Fibroblast of skin of left biceps (primary cell): ENCODE measurements around the gene DYDC2.

ENCODE experiments used
- DNase-seq, 2 experiments: peaks; one replicate each; pipeline ENCODE4 v3.0.0-alpha.2; 2013; ENCODE audit warnings: low read depth in 2 of 2

The DYDC2 gene

DNA sequence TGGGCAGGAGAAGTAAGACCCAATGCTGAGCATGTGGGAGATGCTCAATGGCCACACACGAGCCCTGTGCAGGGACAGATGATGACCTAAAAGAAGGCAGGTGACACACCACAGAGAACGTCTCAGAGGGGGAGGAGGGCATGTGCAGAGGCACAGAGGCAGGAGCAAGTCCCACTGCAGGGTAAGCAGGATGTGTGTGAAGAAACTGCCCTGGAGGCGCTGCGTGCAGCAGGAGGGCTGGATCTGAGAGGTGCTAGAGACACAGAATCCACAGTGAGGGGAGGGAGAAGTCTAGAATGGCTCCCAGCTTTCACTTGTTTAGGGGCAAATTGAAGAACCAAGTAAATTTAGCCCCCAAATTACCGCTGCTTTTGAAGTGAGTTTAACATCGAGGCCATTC is 14.9 kb downstream of the DYDC2 start:
- DNase-seq, result no peak

- DNase-seq, result no peak
Observed at GRCh38 chr10:80372675-80373074, 16.1 kb downstream of the DYDC2 start.

- DNase-seq, result no peak
Observed at GRCh38 chr10:80373502-80373901, 16.9 kb downstream of the DYDC2 start.

DNA sequence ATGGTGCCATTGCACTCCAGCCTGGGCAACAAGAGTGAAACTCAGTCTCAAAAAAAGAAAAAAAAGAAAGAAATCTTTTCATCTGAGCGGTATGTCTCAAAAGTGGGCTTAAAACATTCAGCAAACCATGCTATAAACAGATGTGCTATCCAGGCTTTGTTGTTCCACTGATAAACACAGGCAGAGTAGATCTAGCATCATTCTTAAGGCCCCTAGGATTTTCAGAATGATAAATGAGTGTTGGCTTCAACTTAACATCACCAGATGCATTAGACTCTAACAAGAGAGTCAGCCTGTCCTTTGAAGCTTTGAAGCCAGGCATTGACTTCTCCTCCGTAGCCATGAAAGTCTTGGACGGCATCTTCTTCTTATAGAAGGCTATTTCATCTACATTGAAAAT is 23.1 kb downstream of the DYDC2 start:
- no peak for DNase-seq

DNA sequence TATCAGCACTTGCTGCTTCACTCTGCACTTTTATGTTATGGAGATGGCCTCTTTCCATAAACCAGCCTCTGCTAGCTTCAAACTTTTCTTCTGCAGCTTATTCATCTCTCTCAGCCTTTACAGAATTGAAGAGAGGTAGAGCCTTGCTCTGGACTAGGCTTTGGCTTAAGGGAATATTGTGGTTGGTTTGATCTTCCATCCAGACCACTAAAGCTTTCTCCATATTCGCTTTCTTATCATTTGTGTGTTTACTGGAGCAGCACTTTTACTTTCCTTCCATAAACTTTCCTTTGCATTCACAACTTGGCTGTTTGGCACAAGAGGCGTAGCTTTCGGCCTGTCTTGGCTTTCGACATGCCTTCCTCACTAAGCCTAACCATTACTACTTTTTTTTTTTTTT is 23.6 kb downstream of the DYDC2 start:
- DNase-seq, result no peak

DNA sequence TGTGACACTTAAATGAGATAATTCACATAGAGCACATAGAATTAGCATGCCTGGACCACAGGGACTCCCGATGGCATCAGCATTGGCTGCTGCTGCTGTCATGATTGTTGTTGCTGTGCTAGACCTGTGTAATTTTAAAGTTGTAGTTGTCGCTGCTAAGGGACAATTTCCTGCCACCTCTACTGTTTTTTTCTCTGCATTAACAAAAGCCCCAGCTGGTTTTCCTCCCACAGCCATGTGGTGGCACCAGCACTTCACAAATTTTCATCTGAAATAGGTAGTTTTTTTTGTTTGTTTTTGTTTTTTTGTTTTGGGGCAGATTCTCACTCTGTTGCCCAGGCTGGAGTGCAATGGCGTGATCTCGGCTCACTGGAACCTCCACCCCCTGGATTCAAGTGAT is 26.4 kb downstream of the DYDC2 start:
- no peak for DNase-seq

DNA sequence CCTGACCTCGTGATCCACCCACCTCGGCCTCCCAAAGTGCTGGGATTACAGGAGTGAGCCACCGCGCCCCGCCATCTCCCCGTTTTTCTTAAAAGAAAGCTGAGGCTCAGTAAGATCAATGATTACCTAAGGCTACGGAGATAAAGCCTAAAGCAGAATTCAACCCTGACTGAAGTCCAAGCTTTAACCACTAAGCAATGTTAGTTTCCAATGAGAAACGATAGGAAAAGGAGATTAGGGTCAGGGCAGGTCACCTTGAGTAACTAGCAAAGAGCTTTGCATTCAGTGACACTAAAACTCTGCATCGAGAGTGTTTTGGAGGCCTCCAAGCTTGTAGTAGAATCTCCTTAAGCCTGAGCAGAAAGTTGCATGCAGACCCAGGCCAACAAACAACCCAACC is 34.2 kb downstream of the DYDC2 start:
- DNase-seq, result no peak

DNA sequence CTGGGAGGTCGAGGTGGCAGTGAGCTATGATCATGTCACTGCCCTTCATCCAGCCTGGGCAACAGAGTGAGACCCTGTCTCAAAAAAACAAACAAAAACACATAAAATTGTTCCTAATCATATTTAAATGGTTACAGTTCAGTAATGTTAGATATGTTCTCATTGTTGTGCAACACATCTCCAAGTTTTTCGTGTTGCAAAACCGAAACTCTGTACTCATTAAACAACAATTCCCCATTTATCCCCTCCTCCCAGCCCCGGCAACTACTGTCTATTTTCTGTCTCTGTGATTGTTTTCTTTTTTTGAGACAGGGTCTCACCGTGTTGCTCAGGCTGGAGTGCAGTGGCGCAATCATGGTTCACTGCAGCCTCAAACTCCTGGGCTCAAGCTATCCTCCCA is 35.7 kb downstream of the DYDC2 start:
- no peak for DNase-seq

DNA sequence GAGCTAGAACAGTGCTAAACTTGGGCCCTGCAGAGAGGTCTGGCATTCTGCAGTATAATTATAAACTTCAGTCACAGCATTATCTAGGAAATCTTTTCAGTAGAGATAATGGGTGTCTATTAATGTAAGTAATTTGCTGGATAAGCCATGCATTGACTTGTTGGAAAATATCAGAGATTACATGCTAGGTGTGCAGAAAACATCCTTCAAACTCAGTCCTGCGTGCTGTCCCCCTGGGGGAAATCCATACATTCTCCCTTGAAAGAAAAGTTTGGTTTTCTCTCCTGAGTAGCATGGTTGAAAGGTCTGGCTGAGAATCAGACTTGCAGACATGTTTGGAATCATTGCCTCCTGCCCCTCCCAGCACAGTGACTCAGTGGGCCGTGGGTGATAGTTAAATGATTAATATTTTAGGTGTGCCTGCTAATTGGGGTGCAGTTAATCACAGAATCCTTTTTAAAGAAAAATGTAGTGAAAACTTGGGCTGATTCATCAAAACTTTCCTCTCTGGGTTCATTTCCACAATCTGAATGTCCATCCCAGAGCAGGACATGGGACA is 37.9 kb downstream of the DYDC2 start:
- no peak for DNase-seq

GRCh38 chr10:80397014-80397413 is 40.4 kb downstream of the DYDC2 start:
- DNase-seq, result no peak

DNA sequence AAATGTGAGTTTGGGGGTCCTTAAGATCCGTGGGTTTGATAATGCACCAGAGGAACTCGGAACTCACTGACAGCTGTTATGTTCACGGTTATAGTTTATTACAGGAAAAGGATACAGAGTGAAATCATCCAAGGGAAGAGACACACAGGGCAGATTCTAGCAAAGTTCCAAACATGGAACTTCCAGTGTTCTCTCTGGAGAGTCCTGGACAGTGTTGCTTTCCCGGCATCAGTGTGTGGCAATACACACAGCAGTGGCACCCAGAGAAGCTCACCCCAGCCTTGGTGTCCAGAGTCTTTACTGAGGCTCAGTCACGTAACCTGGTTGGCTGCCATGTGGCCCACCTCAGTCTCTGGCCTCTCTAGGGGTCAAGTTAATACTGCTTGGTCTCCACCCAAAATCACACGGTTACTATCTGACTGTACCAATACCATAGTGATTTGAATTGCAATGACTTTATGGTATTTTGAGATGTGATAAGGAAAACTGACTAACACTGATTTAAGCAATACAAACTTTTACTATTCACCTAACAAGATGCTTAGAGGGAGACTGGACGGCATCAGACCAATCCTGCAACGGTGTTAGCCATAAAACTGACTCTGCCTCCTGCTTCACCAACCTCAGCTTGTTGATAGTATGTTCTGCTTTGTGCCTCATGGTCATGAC is 43.7 kb downstream of the DYDC2 start:
- DNase-seq, result no peak

DNA sequence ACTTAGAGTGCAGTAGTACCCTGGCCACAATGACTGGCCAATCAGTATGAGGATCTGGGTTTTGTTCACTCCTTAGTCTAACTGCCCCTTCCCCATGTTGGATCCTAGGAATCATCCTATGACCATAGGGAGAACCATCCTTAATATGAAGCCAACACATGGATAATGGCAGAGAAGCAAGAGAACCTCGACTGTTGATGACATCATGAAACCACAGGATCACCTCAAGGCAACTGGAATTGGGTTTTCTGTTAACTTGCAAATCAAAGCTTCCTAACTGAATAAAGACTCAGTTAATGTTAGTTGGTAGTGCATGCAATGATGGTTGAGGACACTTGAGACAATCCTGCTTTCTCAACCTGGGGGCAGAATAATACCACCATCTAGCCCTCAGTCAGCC is 48.5 kb downstream of the DYDC2 start:
- no peak for DNase-seq

DNA sequence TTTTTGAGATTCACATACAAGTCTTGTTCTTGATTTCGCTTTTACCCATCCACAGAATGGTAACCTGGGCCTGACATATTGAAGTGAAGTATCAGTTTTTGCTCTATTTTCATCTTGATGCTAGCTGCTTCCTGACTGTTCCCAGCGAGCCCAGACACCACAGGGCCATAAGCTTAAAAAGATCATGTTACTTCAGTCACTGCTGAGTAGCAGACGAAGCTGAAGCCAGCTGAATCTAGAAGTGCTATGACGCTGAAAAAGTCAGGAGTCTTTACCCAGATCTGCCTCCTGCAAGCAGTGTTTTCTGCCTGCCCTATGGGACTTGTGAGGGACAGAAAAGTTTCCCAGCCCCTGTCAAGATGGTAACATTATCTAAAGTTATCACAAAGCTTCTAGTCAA is 49.0 kb downstream of the DYDC2 start:
- DNase-seq, result no peak

GRCh38 chr10:80406204-80406603 is 49.6 kb downstream of the DYDC2 start:
- no peak for DNase-seq

- DNase-seq, result no peak
Observed at GRCh38 chr10:80407812-80408241, 51.2 kb downstream of the DYDC2 start.

- DNase-seq, result no peak
Observed at GRCh38 chr10:80408242-80409101, 51.9 kb downstream of the DYDC2 start, which contains the start of gene PRXL2A. PRXL2A (plus strand) TSS chr10:80408551; CDS start chr10:80420468, 11,917 bp downstream.

- no peak for DNase-seq
Observed at GRCh38 chr10:80409121-80409520, 52.5 kb downstream of the DYDC2 start.

DNA sequence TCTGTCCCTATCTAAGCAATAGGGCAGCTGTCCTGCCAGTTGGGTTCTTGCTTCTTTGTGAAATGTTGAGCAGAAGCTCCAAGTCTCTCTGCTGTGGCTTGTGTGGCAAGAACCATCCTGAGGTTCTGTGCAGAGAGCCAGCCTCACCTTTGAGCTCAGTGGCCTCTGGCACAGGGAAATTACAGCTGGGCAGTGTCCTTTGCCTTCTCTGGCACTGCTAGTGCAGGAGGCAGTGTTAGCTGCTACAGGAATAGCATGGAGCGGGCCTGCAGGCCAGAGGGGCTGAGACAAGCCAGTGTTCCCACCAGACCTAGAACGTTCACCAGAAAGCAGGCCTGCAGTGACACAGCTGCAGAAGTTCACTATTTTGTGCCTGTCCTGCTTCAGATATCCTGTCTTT is 53.5 kb downstream of the DYDC2 start:
- no peak for DNase-seq

DNA sequence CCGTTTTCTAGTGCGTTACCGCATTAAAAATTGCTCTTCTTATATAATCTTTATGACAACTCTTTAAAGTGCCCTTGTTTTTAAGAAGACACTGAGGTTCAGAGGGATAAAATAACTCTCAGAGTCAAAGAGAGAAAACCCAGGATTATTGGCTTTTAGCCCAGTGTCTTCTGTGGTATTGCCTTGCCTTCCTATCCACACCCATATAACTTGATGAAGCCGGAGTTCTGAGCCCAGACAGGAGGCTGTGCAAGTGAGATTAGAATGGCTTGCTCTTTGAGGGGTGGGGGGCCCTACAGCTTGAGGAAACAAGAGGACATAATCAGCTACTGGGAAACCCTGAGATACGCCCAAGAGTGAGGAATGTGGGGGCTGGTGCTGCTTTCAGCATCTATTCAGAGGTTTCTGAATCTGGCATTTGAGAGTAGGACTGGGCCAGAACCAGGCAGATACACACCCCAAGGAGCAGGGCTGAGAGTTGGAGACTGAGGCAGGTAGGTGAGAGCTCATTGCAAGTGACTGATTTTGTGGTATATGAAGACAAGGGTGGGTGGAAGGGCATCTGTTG is 54.1 kb downstream of the DYDC2 start:
- no peak for DNase-seq

GRCh38 chr10:80411267-80411668 is 54.7 kb downstream of the DYDC2 start:
- no peak for DNase-seq

DNA sequence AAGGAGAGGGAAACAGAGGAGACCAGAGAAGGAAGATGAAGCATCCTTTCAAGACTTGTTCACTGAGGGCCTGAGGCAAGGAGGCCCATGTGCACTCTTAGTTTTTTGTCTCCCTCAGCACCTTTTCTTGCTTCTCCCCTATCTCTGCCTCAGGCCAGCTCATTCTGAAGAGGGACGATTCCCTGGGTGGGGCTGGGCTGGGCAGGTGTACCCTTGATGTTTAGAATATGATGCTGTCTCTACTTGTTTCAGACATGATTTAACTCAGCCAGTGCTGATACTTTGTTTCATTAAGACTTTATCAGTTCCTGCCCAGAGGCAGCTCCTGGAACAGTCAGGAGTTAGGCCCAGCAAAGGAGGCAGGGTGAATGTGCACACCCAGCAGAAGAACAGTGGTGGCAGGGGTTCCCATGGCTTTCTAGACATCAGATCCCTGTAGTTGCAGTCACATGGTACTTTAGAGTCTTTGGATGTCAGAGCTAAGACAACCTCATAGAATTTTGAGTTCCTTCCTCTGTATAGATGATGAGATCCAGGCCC is 55.2 kb downstream of the DYDC2 start:
- DNase-seq, result no peak

DNA sequence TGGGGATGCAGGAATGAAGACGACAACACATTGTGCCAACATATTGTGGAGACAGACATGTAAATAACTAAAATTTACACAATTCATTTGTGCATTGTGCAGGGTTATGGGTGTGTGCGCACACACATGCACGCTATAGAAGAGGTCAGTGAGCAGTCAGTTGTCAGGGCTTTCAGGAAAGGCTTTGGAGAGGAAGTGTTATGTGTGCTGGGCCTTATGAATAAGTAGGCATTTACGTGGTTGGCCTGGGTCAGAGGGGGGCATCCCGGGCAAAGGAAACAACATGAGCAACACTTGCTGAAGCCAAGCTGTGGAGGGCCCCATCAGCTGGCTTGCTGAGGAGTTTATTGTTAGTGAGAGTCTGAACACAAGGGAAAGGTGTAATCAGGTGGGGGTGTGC is 55.9 kb downstream of the DYDC2 start:
- DNase-seq, result no peak
